ENCODE data around the gene ATRN. TPM values are rescaled to one million over a fixed set of nuclear protein-coding genes. Genes with fewer than 3 reads are reported as not detected.

ATRN gene
- total RNA-seq, 1 experiment from 2014 or later = 41.4 TPM

GRCh38 chr20:3492669-3493068 lies 21.9 kb downstream of the ATRN start:
- intact Hi-C loops (cut with micrococcal nuclease; ENCODE audit: unreplicated experiment) = no loop called here
- peaks cover 7% of the 10 kb centered on the region for H3K36me3 Mint-ChIP-seq (ENCODE audit: insufficient read depth, unreplicated experiment)
- DNase-seq = no peak
- H3K27me3 Mint-ChIP-seq (ENCODE audit: insufficient read depth, unreplicated experiment) = no peaks in the 10 kb centered on the region
- CTCF ChIA-PET = interaction anchor here (0.7 kb wide), 1 partner anchor 276 kb away, joined by 3 read pairs; no protein-coding TSS in a partner anchor
- POLR2A ChIA-PET = interaction anchor here (0.8 kb wide), 1 partner anchor 22 kb away, joined by 3 read pairs; the partner anchor contains the start of gene ATRN
- TF ChIP-seq, protein P1, sequence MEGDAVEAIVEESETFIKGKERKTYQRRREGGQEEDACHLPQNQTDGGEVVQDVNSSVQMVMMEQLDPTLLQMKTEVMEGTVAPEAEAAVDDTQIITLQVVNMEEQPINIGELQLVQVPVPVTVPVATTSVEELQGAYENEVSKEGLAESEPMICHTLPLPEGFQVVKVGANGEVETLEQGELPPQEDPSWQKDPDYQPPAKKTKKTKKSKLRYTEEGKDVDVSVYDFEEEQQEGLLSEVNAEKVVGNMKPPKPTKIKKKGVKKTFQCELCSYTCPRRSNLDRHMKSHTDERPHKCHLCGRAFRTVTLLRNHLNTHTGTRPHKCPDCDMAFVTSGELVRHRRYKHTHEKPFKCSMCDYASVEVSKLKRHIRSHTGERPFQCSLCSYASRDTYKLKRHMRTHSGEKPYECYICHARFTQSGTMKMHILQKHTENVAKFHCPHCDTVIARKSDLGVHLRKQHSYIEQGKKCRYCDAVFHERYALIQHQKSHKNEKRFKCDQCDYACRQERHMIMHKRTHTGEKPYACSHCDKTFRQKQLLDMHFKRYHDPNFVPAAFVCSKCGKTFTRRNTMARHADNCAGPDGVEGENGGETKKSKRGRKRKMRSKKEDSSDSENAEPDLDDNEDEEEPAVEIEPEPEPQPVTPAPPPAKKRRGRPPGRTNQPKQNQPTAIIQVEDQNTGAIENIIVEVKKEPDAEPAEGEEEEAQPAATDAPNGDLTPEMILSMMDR (IDR thresholded peaks at IDR 0.05; ENCODE audit: insufficient read depth in 1 of 2, low read depth in 1 of 2, low read length in 1 of 2, severe bottlenecking in 1 of 2, unreplicated experiment in 1 of 2) = no peak
- Histone ChIP-seq H3K36me3 (ENCODE audit: control insufficient read depth, insufficient read depth, low read length) (no peaks in the 10 kb centered on the region), H3K4me3 (ENCODE audit: low read depth, low read length) (no peak overlapping the region), H3K4me1 (peaks cover 20% of the 10 kb centered on the region), H3K9me3 (no peaks in the 10 kb centered on the region), H3K27me3 (replicated peaks; ENCODE audit: control insufficient read depth, insufficient read depth, low read length) (no peaks in the 10 kb centered on the region)
- no peak overlapping the region for H3K4me3 Mint-ChIP-seq (ENCODE audit: unreplicated experiment)
- no TSS peak for BruUV-seq (replicated peaks)
- H3K27ac Mint-ChIP-seq (ENCODE audit: unreplicated experiment) = no peak overlapping the region
- peaks cover 10% of the 10 kb centered on the region for H3K9me3 Mint-ChIP-seq (ENCODE audit: unreplicated experiment)
- peaks cover 14% of the 10 kb centered on the region for H3K4me1 Mint-ChIP-seq (ENCODE audit: low read depth, unreplicated experiment)

DNA sequence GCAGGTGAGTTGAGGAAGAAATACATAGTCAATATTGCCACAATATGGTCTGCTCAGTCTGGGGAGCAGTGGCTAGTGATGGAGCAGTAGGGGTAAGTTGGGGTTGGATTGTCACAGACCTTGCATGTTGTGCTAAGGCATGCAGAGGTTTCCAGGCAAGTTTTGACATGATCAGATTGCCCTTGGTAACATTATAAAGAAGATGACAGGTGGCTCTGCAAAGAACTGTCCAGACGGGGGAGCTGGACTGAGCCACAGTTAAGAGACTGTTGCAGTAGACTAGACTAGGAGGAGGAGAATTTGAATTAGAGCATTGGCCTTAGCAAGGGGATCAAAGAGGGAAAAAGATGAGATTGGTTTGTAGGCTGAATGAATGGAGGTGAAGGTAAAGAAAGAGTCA lies 23.4 kb downstream of the ATRN start:
- no peaks in the 10 kb centered on the region for H3K36me3 ChIP-seq (ENCODE audit: control insufficient read depth, insufficient read depth, low read length)
- no peak for DNase-seq
- intact Hi-C loops (cut with micrococcal nuclease; ENCODE audit: unreplicated experiment) = no loop called here
- peaks cover 20% of the 10 kb centered on the region for H3K4me1 ChIP-seq
- peaks cover 7% of the 10 kb centered on the region for H3K36me3 Mint-ChIP-seq (ENCODE audit: insufficient read depth, unreplicated experiment)
- H3K27me3 Mint-ChIP-seq (ENCODE audit: insufficient read depth, unreplicated experiment) = no peaks in the 10 kb centered on the region
- H3K4me3 Mint-ChIP-seq (ENCODE audit: unreplicated experiment) = no peak overlapping the region
- no peaks in the 10 kb centered on the region for H3K9me3 ChIP-seq
- POLR2A ChIA-PET = no interaction called here
- CTCF ChIA-PET = no interaction called here
- peaks cover 14% of the 10 kb centered on the region for H3K4me1 Mint-ChIP-seq (ENCODE audit: low read depth, unreplicated experiment)
- no peak overlapping the region for H3K4me3 ChIP-seq (ENCODE audit: low read depth, low read length)
- TF ChIP-seq, protein P1 (IDR thresholded peaks at IDR 0.05; ENCODE audit: insufficient read depth in 1 of 2, low read depth in 1 of 2, low read length in 1 of 2, severe bottlenecking in 1 of 2, unreplicated experiment in 1 of 2) = peak in 1 of 2 experiments; percentile 14
- H3K27ac Mint-ChIP-seq (ENCODE audit: unreplicated experiment) = peak overlapping the region; percentile 0
- no TSS peak for BruUV-seq (replicated peaks)
- H3K9me3 Mint-ChIP-seq (ENCODE audit: unreplicated experiment) = peaks cover 10% of the 10 kb centered on the region
- H3K27me3 ChIP-seq (replicated peaks; ENCODE audit: control insufficient read depth, insufficient read depth, low read length) = no peaks in the 10 kb centered on the region

- Mint-ChIP-seq H3K27me3 (ENCODE audit: insufficient read depth, unreplicated experiment) (no peaks in the 10 kb centered on the region), H3K9me3 (ENCODE audit: unreplicated experiment) (no peaks in the 10 kb centered on the region), H3K36me3 (ENCODE audit: insufficient read depth, unreplicated experiment) (no peaks in the 10 kb centered on the region), H3K4me1 (ENCODE audit: low read depth, unreplicated experiment) (no peaks in the 10 kb centered on the region), H3K27ac (ENCODE audit: unreplicated experiment) (no peak overlapping the region), H3K4me3 (ENCODE audit: unreplicated experiment) (no peak overlapping the region)
- POLR2A ChIA-PET = no interaction called here
- no peaks in the 10 kb centered on the region for H3K4me1 ChIP-seq
- H3K36me3 ChIP-seq (ENCODE audit: control insufficient read depth, insufficient read depth, low read length) = no peaks in the 10 kb centered on the region
- H3K9me3 ChIP-seq = no peaks in the 10 kb centered on the region
- BruUV-seq (replicated peaks) = no TSS peak
- CTCF ChIA-PET = no interaction called here
- no peak overlapping the region for H3K4me3 ChIP-seq (ENCODE audit: low read depth, low read length)
- H3K27me3 ChIP-seq (replicated peaks; ENCODE audit: control insufficient read depth, insufficient read depth, low read length) = no peaks in the 10 kb centered on the region
- TF ChIP-seq, protein P1 (IDR thresholded peaks at IDR 0.05; ENCODE audit: insufficient read depth in 1 of 2, low read depth in 1 of 2, low read length in 1 of 2, severe bottlenecking in 1 of 2, unreplicated experiment in 1 of 2) = no peak
- no peak for DNase-seq
- intact Hi-C loops (cut with micrococcal nuclease; ENCODE audit: unreplicated experiment) = no loop called here
Observed at GRCh38 chr20:3502878-3503277, 32.1 kb downstream of the ATRN start.

Data from Caco-2 (cell line).